ENCODE measurements around the gene ATP2C1.

- TF ChIP-seq, protein P1, sequence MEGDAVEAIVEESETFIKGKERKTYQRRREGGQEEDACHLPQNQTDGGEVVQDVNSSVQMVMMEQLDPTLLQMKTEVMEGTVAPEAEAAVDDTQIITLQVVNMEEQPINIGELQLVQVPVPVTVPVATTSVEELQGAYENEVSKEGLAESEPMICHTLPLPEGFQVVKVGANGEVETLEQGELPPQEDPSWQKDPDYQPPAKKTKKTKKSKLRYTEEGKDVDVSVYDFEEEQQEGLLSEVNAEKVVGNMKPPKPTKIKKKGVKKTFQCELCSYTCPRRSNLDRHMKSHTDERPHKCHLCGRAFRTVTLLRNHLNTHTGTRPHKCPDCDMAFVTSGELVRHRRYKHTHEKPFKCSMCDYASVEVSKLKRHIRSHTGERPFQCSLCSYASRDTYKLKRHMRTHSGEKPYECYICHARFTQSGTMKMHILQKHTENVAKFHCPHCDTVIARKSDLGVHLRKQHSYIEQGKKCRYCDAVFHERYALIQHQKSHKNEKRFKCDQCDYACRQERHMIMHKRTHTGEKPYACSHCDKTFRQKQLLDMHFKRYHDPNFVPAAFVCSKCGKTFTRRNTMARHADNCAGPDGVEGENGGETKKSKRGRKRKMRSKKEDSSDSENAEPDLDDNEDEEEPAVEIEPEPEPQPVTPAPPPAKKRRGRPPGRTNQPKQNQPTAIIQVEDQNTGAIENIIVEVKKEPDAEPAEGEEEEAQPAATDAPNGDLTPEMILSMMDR (IDR thresholded peaks at IDR 0.05 in 2 of 3, conservative IDR thresholded peaks at IDR 0.05 in 1 of 3; ENCODE audit: insufficient read depth in 2 of 3, low read depth in 1 of 3, low read length in 3 of 3) = no peak
- TF ChIP-seq MCM2 (IDR thresholded peaks at IDR 0.05; ENCODE audit: low read depth) (no peak), GABPA (tag; conservative IDR thresholded peaks at IDR 0.05; ENCODE audit: low read depth) (no peak)
These were observed 23.5 kb upstream of the ATP2C1 start for GRCh38 chr3:130870423-130870822.
